ENCODE results near the gene THOC6.

GRCh38 chr16:3029491-3030221 lies 5.8 kb downstream of the THOC6 start:
- TF ChIP-seq REST (IDR thresholded peaks at IDR 0.05; ENCODE audit: low read depth) (no peak), EP300 (IDR thresholded peaks at IDR 0.05; ENCODE audit: borderline replicate concordance) (no peak), TAF1 (IDR thresholded peaks at IDR 0.05; ENCODE audit: low read depth) (no peak), FOXM1 (IDR thresholded peaks at IDR 0.05; ENCODE audit: borderline replicate concordance, low read depth) (no peak), CEBPB (IDR thresholded peaks at IDR 0.05) (no peak), YY1 (IDR thresholded peaks at IDR 0.05; ENCODE audit: low read depth) (no peak), RAD21 (IDR thresholded peaks at IDR 0.05; ENCODE audit: low read depth) (no peak), EGR1 (IDR thresholded peaks at IDR 0.05) (no peak), MAX (IDR thresholded peaks at IDR 0.05) (no peak), NFIC (IDR thresholded peaks at IDR 0.05) (no peak), CREB1 (IDR thresholded peaks at IDR 0.05; ENCODE audit: low read depth) (no peak), USF1 (IDR thresholded peaks at IDR 0.05) (no peak), TEAD4 (IDR thresholded peaks at IDR 0.05) (no peak), TCF12 (IDR thresholded peaks at IDR 0.05; ENCODE audit: low read depth) (no peak)

Measured in Ishikawa (cell line).